Panc1 (cell line): ENCODE results near the gene STK32C. TPM values are rescaled to one million over a fixed set of nuclear protein-coding genes. Genes with fewer than 3 reads are reported as not detected.

Source experiments
- ATAC-seq: fragments of 200-7000 bp; cut with Tn5 transposase; 2 replicates; pipeline ENCODE4 v1.9.1; 2020; ENCODE audit warnings: mild to moderate bottlenecking, moderate library complexity
- BruUV-seq: library from RNA; stranded (reverse); fragments of 400-500 nt; replicated peaks from 2 replicates; lab custom pipeline; 2021; lab: Mats Ljungman, UMichigan
- CTCF ChIA-PET: fragments of 300-600 bp; sonication (Branson Sonifier 250); formaldehyde crosslinking; loops from one replicate; lab custom pipeline; 2022; ENCODE audit warnings: antibody characterized with exemption; lab: Charles Lee
- POLR2A ChIA-PET: fragments of 300-600 bp; sonication (Branson Sonifier 250); formaldehyde crosslinking; loops from one replicate; lab custom pipeline; 2022; ENCODE audit warnings: antibody characterized with exemption; lab: Charles Lee
- DNase-seq: peaks from one replicate; pipeline ENCODE4 v3.0.0-alpha.2; 2010; ENCODE audit warnings: low read depth, low spot score
- H3K27ac ChIP-seq: 2 replicates; pipeline ENCODE4 v1.5.1; 2011; ENCODE audit warnings: mild to moderate bottlenecking, low read length, inconsistent platforms
- H3K27me3 ChIP-seq: fragments of 200-500 bp; sonication (Bioruptor generic); 2 replicates; pipeline ENCODE4 v1.6.0; 2014; ENCODE audit warnings: low read length, inconsistent platforms; ENCODE audit not compliant: control insufficient read depth, insufficient read depth
- H3K36me3 ChIP-seq: fragments of 200-500 bp; sonication (Bioruptor generic); 2 replicates; pipeline ENCODE4 v1.5.1; 2014; ENCODE audit warnings: inconsistent platforms, mild to moderate bottlenecking, low read length, moderate library complexity; ENCODE audit not compliant: control insufficient read depth, insufficient read depth
- H3K4me1 ChIP-seq: 2 replicates; pipeline ENCODE4 v1.5.1; 2011; ENCODE audit warnings: inconsistent platforms, mild to moderate bottlenecking, low read length, moderate library complexity; ENCODE audit not compliant: control insufficient read depth, insufficient read depth
- H3K4me3 ChIP-seq, 2 experiments: 2 replicates each; pipeline ENCODE4 v1.5.1; 2011 to 2012; ENCODE audit warnings: low read depth in 2 of 2, low read length in 2 of 2, mild to moderate bottlenecking in 2 of 2, inconsistent platforms in 1 of 2, moderate library complexity in 1 of 2
- H3K9me3 ChIP-seq: fragments of 200-500 bp; sonication (Bioruptor generic); 2 replicates; pipeline ENCODE4 v1.5.1; 2014; ENCODE audit warnings: low read depth, mild to moderate bottlenecking, inconsistent platforms, low read length, moderate library complexity; ENCODE audit not compliant: control insufficient read depth, insufficient read depth
- POLR2AphosphoS5 ChIP-seq: IDR thresholded peaks from 2 replicates; pipeline ENCODE4 v1.6.1; 2012; ENCODE audit warnings: mild to moderate bottlenecking, low read depth, low read length, moderate library complexity
- REST ChIP-seq, 2 experiments: IDR thresholded peaks; 2 replicates each; pipeline ENCODE4 v1.6.1; 2011 to 2012; ENCODE audit warnings: low read depth in 2 of 2, control low read depth in 1 of 2, low read length in 1 of 2, mild to moderate bottlenecking in 1 of 2, moderate library complexity in 1 of 2; ENCODE audit not compliant: insufficient read depth in 1 of 2
- SIN3A ChIP-seq: IDR thresholded peaks from 2 replicates; pipeline ENCODE4 v1.6.1; 2012; ENCODE audit warnings: low read depth, mild to moderate bottlenecking, low read length, moderate library complexity, borderline replicate concordance; ENCODE audit not compliant: insufficient read depth
- TCF7L2 ChIP-seq: IDR thresholded peaks from 2 replicates; pipeline ENCODE4 v1.6.1; 2011; ENCODE audit warnings: mild to moderate bottlenecking, low read depth, low read length, inconsistent platforms
- in situ Hi-C: cut with HindIII; loops from 2 replicates; pipeline ENCODE4 v1.10.0; 2016; ENCODE audit warnings: low sequenced_read_pairs, low pct_unique_long_range_greater_than_20kb
- intact Hi-C: fragments of 100-400 bp; cut with micrococcal nuclease; formaldehyde crosslinking; loops from one replicate; pipeline ENCODE4 v1.10.0; 2022; ENCODE audit not compliant: unreplicated experiment
- total RNA-seq: library from RNA; stranded (reverse); gene quantifications from one replicate; pipeline ENCODE4 v1.2.1, GENCODE V29; 2021; ENCODE audit not compliant: unreplicated experiment
- TF ChIP-seq, protein P1 (sequence below): fragments of 450-650 bp; IDR thresholded peaks from 2 replicates; pipeline ENCODE4 v1.5.1; 2017; ENCODE audit warnings: mild to moderate bottlenecking

STK32C gene
- total RNA-seq, 1 experiment from 2014 or later: 53.7 TPM

DNA sequence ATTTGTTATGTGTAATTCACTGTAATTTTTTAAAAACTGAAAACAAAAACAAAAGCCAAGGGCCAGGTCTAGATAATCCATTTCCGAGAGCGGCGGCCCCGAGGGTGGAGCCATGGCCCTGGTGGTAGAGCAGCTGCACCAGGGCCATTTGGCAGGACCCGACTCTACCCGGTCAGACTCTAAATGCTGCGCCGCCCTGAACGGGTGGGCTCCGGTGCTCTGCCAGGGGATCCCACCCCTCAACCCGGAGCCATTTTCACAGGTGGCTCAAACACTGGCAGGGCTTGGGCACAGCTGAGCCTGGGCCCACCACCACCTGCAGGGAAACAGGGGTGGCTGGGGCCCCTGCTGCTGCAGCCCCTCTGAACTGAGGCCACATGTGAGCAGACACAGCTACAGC is 64.1 kb downstream of the STK32C start:
- peaks cover 5% of the 10 kb centered on the region; the same call in 1 of the 2 replicates for H3K4me1 ChIP-seq
- no peaks in the 10 kb centered on the region for H3K36me3 ChIP-seq
- POLR2A ChIA-PET: no interaction called here
- CTCF ChIA-PET: interaction anchor here (0.6 kb wide), 1 partner anchor 39 kb away, joined by 3 read pairs; no protein-coding TSS in a partner anchor
- no peak for ATAC-seq
- no peaks in the 10 kb centered on the region for H3K27me3 ChIP-seq
- no peak overlapping the region for H3K27ac ChIP-seq
- DNase-seq: no peak
- H3K9me3 ChIP-seq: no peaks in the 10 kb centered on the region
- no peak for TF ChIP-seq SIN3A
- no peak for TF ChIP-seq TCF7L2
- TF ChIP-seq, protein P1, sequence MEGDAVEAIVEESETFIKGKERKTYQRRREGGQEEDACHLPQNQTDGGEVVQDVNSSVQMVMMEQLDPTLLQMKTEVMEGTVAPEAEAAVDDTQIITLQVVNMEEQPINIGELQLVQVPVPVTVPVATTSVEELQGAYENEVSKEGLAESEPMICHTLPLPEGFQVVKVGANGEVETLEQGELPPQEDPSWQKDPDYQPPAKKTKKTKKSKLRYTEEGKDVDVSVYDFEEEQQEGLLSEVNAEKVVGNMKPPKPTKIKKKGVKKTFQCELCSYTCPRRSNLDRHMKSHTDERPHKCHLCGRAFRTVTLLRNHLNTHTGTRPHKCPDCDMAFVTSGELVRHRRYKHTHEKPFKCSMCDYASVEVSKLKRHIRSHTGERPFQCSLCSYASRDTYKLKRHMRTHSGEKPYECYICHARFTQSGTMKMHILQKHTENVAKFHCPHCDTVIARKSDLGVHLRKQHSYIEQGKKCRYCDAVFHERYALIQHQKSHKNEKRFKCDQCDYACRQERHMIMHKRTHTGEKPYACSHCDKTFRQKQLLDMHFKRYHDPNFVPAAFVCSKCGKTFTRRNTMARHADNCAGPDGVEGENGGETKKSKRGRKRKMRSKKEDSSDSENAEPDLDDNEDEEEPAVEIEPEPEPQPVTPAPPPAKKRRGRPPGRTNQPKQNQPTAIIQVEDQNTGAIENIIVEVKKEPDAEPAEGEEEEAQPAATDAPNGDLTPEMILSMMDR: no peak
- no peak for TF ChIP-seq POLR2AphosphoS5
- no peak for TF ChIP-seq REST (IDR thresholded peaks at IDR 0.05; ENCODE audit: insufficient read depth in 1 of 2, low read depth in 2 of 2, low read length in 1 of 2)
- in situ Hi-C loops: no loop called here
- BruUV-seq: no TSS peak
- intact Hi-C loops: no loop called here
- H3K4me3 ChIP-seq: no peak overlapping the region

DNA sequence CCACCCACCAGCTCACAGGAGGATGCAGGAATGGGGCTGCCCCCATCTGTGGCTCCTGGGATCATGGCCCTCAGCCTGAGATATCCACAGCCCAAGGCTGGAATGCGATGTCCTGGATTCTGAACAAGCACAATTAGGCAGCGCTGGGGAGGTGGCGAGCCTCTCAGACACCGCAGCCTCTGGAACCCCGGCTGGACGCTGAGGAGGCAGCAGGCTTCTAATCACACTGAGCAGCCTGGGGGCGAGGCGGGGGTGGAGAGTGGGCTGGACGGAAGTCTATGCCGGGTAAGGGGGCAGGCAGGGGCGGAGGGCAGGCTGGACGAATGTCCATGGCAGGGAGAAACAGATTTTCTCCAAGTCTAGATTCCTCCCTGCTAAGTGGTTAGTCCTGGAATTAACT is 64.6 kb downstream of the STK32C start:
- ATAC-seq: no peak
- Histone ChIP-seq H3K27ac (no peak overlapping the region), H3K4me1 (peaks cover 5% of the 10 kb centered on the region; the same call in 1 of the 2 replicates), H3K27me3 (no peaks in the 10 kb centered on the region), H3K36me3 (no peaks in the 10 kb centered on the region), H3K4me3 (no peak overlapping the region), H3K9me3 (no peaks in the 10 kb centered on the region)
- ChIA-PET POLR2A (no interaction called here), CTCF (no interaction called here)
- BruUV-seq: no TSS peak
- DNase-seq: no peak
- intact Hi-C loops (no loop called here), in situ Hi-C loops (no loop called here)
- TF ChIP-seq POLR2AphosphoS5: no peak
- no peak for TF ChIP-seq SIN3A
- TF ChIP-seq REST (IDR thresholded peaks at IDR 0.05; ENCODE audit: insufficient read depth in 1 of 2, low read depth in 2 of 2, low read length in 1 of 2): no peak
- TF ChIP-seq TCF7L2: no peak
- TF ChIP-seq, protein P1: no peak
